H9 (cell line): ENCODE measurements around the gene SYT2. TPM values are rescaled to one million over a fixed set of nuclear protein-coding genes. Genes with fewer than 3 reads are reported as not detected.

Source experiments
- DNase-seq: peaks from one replicate; pipeline ENCODE4 v3.0.0-alpha.2; 2017
- H2AFZ ChIP-seq: one replicate; pipeline ENCODE4 v1.6.1; 2013; ENCODE audit warnings: mild to moderate bottlenecking, low read length, control low read depth, moderate library complexity
- H2AK5ac ChIP-seq: 2 replicates; pipeline ENCODE4 v1.6.1; 2013; ENCODE audit warnings: low read length, control low read depth, mixed read lengths; ENCODE audit not compliant: insufficient read length
- H2BK120ac ChIP-seq: one replicate; pipeline ENCODE4 v1.6.1; 2013; ENCODE audit warnings: low read depth, mild to moderate bottlenecking, low read length, control low read depth, inconsistent platforms; ENCODE audit not compliant: poor library complexity, severe bottlenecking
- H2BK12ac ChIP-seq: 2 replicates; pipeline ENCODE4 v1.6.1; 2013; ENCODE audit warnings: low read length, control low read depth, mixed read lengths, low read depth; ENCODE audit not compliant: insufficient read length
- H2BK15ac ChIP-seq: 2 replicates; pipeline ENCODE4 v1.6.1; 2013; ENCODE audit warnings: low read depth, low read length, control low read depth
- H2BK20ac ChIP-seq: one replicate; pipeline ENCODE4 v1.6.1; 2013; ENCODE audit warnings: low read depth, mild to moderate bottlenecking, low read length, control low read depth, inconsistent platforms; ENCODE audit not compliant: poor library complexity, severe bottlenecking
- H2BK5ac ChIP-seq: 2 replicates; pipeline ENCODE4 v1.6.1; 2013; ENCODE audit warnings: low read length, control low read depth, mixed read lengths; ENCODE audit not compliant: insufficient read length
- H3K14ac ChIP-seq: 2 replicates; pipeline ENCODE4 v1.6.1; 2013; ENCODE audit warnings: low read length, control low read depth; ENCODE audit not compliant: insufficient read depth
- H3K18ac ChIP-seq: 2 replicates; pipeline ENCODE4 v1.6.1; 2013; ENCODE audit warnings: low read depth, mild to moderate bottlenecking, mixed read lengths, low read length, control low read depth; ENCODE audit not compliant: insufficient read length
- H3K23ac ChIP-seq: 2 replicates; pipeline ENCODE4 v1.6.1; 2013; ENCODE audit warnings: low read length, control low read depth, mixed read lengths, low read depth; ENCODE audit not compliant: insufficient read length
- H3K23me2 ChIP-seq: 2 replicates; pipeline ENCODE4 v1.6.1; 2013; ENCODE audit warnings: low read depth, mild to moderate bottlenecking, mixed read lengths, low read length, control low read depth; ENCODE audit not compliant: insufficient read length, poor library complexity, severe bottlenecking
- H3K27ac ChIP-seq: 2 replicates; pipeline ENCODE4 v1.5.1; 2013; ENCODE audit warnings: low read length, control low read depth, mixed read lengths, low read depth; ENCODE audit not compliant: insufficient read length
- H3K27me3 ChIP-seq: 2 replicates; pipeline ENCODE4 v1.6.1; 2013; ENCODE audit warnings: low read length, control low read depth, inconsistent platforms; ENCODE audit not compliant: insufficient read depth
- H3K4ac ChIP-seq: 2 replicates; pipeline ENCODE4 v1.6.1; 2013; ENCODE audit warnings: low read depth, mild to moderate bottlenecking, control low read depth, inconsistent platforms, low read length, moderate library complexity
- H3K4me1 ChIP-seq: 2 replicates; pipeline ENCODE4 v1.6.1; 2013; ENCODE audit warnings: low read length, control low read depth, inconsistent platforms; ENCODE audit not compliant: insufficient read depth
- H3K4me2 ChIP-seq: 2 replicates; pipeline ENCODE4 v1.6.1; 2013; ENCODE audit warnings: low read length, control low read depth, mixed read lengths; ENCODE audit not compliant: insufficient read length, insufficient read depth
- H3K56ac ChIP-seq: 2 replicates; pipeline ENCODE4 v1.6.1; 2013; ENCODE audit warnings: low read depth, mild to moderate bottlenecking, mixed read lengths, low read length, control low read depth; ENCODE audit not compliant: insufficient read length
- H3K79me1 ChIP-seq: 2 replicates; pipeline ENCODE4 v1.6.1; 2013; ENCODE audit warnings: low read depth, mild to moderate bottlenecking, moderate library complexity, low read length, control low read depth, inconsistent platforms; ENCODE audit not compliant: insufficient read depth, poor library complexity, severe bottlenecking
- H3K79me2 ChIP-seq: 2 replicates; pipeline ENCODE4 v1.6.1; 2013; ENCODE audit warnings: low read length, control low read depth, inconsistent platforms; ENCODE audit not compliant: insufficient read depth
- H3K9ac ChIP-seq: 2 replicates; pipeline ENCODE4 v1.6.1; 2013; ENCODE audit warnings: low read length, control low read depth, mixed read lengths; ENCODE audit not compliant: insufficient read length; ENCODE audit errors: extremely low read depth
- H3K9me3 ChIP-seq: one replicate; pipeline ENCODE4 v1.6.1; 2013; ENCODE audit warnings: low read depth, low read length, inconsistent platforms; ENCODE audit not compliant: control insufficient read depth
- H3T11ph ChIP-seq: one replicate; pipeline ENCODE4 v1.6.1; 2013; ENCODE audit warnings: mild to moderate bottlenecking, low read length, control low read depth, inconsistent platforms
- H4K20me1 ChIP-seq: one replicate; pipeline ENCODE4 v1.6.1; 2013; ENCODE audit not compliant: control insufficient read depth, insufficient read length, insufficient read depth
- H4K5ac ChIP-seq: 2 replicates; pipeline ENCODE4 v1.6.1; 2013; ENCODE audit warnings: low read depth, mild to moderate bottlenecking, mixed read lengths, low read length, control low read depth; ENCODE audit not compliant: insufficient read length
- H4K8ac ChIP-seq: replicated peaks from 2 replicates; pipeline ENCODE4 v1.6.1; 2013; ENCODE audit warnings: low read length, control low read depth, mixed read lengths, low read depth; ENCODE audit not compliant: insufficient read length
- H4K91ac ChIP-seq: 2 replicates; pipeline ENCODE4 v1.6.1; 2013; ENCODE audit warnings: low read depth, mild to moderate bottlenecking, moderate library complexity, mixed read lengths, low read length, control low read depth; ENCODE audit not compliant: insufficient read length
- H3K27ac Mint-ChIP-seq, 3 experiments: 2 replicates in 2 of 3; 3 replicates in 1 of 3; pipeline ENCODE4 v1.8.0; 2020 to 2021; ENCODE audit warnings: mixed read lengths in 3 of 3, mild to moderate bottlenecking in 1 of 3, moderate library complexity in 1 of 3
- H3K27me3 Mint-ChIP-seq: 2 replicates; pipeline ENCODE4 v1.8.0; 2021; ENCODE audit warnings: low read depth, mild to moderate bottlenecking, moderate library complexity, mixed read lengths
- H3K36me3 Mint-ChIP-seq, 3 experiments: 2 replicates in 2 of 3; 3 replicates in 1 of 3; pipeline ENCODE4 v1.8.0; 2020 to 2021; ENCODE audit warnings: low read depth in 3 of 3, mixed read lengths in 3 of 3; ENCODE audit not compliant: insufficient read depth in 1 of 3
- H3K4me1 Mint-ChIP-seq, 2 experiments: 2 replicates each; pipeline ENCODE4 v1.8.0; 2020; ENCODE audit warnings: mixed read lengths in 2 of 2
- H3K4me3 Mint-ChIP-seq, 2 experiments: 2 replicates in 1 of 2; 3 replicates in 1 of 2; pipeline ENCODE4 v1.8.0; 2020 to 2021; ENCODE audit warnings: mild to moderate bottlenecking in 2 of 2, mixed read lengths in 2 of 2, moderate library complexity in 1 of 2
- H3K9me3 Mint-ChIP-seq, 2 experiments: 2 replicates in 1 of 2; 3 replicates in 1 of 2; pipeline ENCODE4 v1.8.0; 2020; ENCODE audit warnings: mild to moderate bottlenecking in 2 of 2, mixed read lengths in 2 of 2, moderate library complexity in 1 of 2
- CTCF ChIP-seq: fragments of 200-600 bp; sonication (generic); conservative IDR thresholded peaks from 3 replicates; pipeline ENCODE4 v1.8.0; 2021; ENCODE audit warnings: antibody characterized with exemption, mild to moderate bottlenecking
- WGBS: extraction: QIAGEN DNeasy Blood & Tissue Kit; methylation state at CpG from one replicate; pipeline ENCODE4 v1.1.7; 2013; ENCODE audit warnings: missing lambda C conversion rate, low lambda C conversion rate, mixed read lengths; ENCODE audit not compliant: insufficient read length; ENCODE audit errors: extremely low coverage; 5-methylcytosine and 5-hydroxymethylcytosine counted together
- total RNA-seq: library from RNA; stranded (reverse); gene quantifications from 2 replicates; pipeline ENCODE4 v1.2.1, GENCODE V29; 2021

Gene SYT2
- total RNA-seq, 1 experiment from 2014 or later, result 3.3 TPM

GRCh38 chr1:202596638-202597037 is 113.6 kb downstream of the SYT2 start:
- Mint-ChIP-seq H3K9me3 (no peaks in the 10 kb centered on the region), H3K4me1 (peaks cover 7 to 8% of the 10 kb centered on the region in 2 experiments; a peak in 3 of 4 replicates), H3K4me3 (no peak overlapping the region), H3K27me3 (peaks cover 3% of the 10 kb centered on the region; the same call in 1 of the 2 replicates), H3K36me3 (peaks cover 0 to 1% (median 0%) of the 10 kb centered on the region in 3 experiments; a peak in 4 of 7 replicates), H3K27ac (no peak overlapping the region)
- H3K4me2 ChIP-seq, result no peak overlapping the region
- no peaks in the 10 kb centered on the region for H3K79me2 ChIP-seq
- H3K56ac ChIP-seq, result no peak overlapping the region
- no peak overlapping the region for H4K5ac ChIP-seq
- no peak overlapping the region for H3T11ph ChIP-seq
- H3K9me3 ChIP-seq, result no peaks in the 10 kb centered on the region
- DNase-seq, result no peak
- no peaks in the 10 kb centered on the region for H3K27me3 ChIP-seq
- no peaks in the 10 kb centered on the region for H3K79me1 ChIP-seq
- no peak overlapping the region for H3K18ac ChIP-seq
- no peak overlapping the region for H4K91ac ChIP-seq
- no peak overlapping the region for H3K4ac ChIP-seq
- no peak overlapping the region for H3K14ac ChIP-seq
- H3K27ac ChIP-seq, result no peak overlapping the region
- no peak overlapping the region for H2BK120ac ChIP-seq
- H4K20me1 ChIP-seq, result no peaks in the 10 kb centered on the region
- no peaks in the 10 kb centered on the region for H3K23me2 ChIP-seq
- H3K9ac ChIP-seq, result no peak overlapping the region
- no peaks in the 10 kb centered on the region for H3K4me1 ChIP-seq
- H4K8ac ChIP-seq, result no peak overlapping the region
- WGBS, result no CpG with 5 or more reads among the region's 13 CpGs
- no peak overlapping the region for H2BK12ac ChIP-seq
- no peak overlapping the region for H2BK15ac ChIP-seq
- H3K23ac ChIP-seq, result no peak overlapping the region
- TF ChIP-seq CTCF, result no peak
- H2BK20ac ChIP-seq, result no peak overlapping the region
- H2BK5ac ChIP-seq, result no peak overlapping the region
- H2AK5ac ChIP-seq, result no peak overlapping the region
- no peak overlapping the region for H2AFZ ChIP-seq
